Measurements from ENCODE around the gene MPV17.

Gene MPV17

DNA sequence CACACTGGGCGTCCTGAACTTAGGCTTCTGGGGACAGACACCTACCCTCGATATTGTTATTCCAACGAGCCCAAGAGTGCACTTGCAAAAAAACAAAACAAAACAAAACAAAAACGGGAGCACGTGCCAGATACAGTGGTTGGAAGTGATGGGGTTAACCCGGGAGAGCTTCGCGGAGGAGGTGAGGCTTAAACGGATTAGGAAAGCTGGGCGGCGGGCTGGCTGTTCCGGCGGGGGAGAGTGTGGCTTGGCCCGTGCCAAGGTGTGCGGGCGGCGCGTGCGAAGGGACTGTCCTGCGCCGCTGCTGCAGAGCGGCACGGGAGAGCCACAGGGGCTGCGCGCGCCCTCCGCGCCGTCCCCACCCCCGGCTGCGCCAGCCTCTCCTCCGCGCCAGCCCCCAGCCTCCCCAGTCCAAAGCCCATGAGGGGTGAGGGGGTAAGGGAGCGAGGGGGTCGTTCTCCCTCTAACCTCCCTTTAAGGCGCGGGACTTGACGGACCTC, 58.6 kb downstream of the MPV17 start:
- no peak for DNase-seq

DNA sequence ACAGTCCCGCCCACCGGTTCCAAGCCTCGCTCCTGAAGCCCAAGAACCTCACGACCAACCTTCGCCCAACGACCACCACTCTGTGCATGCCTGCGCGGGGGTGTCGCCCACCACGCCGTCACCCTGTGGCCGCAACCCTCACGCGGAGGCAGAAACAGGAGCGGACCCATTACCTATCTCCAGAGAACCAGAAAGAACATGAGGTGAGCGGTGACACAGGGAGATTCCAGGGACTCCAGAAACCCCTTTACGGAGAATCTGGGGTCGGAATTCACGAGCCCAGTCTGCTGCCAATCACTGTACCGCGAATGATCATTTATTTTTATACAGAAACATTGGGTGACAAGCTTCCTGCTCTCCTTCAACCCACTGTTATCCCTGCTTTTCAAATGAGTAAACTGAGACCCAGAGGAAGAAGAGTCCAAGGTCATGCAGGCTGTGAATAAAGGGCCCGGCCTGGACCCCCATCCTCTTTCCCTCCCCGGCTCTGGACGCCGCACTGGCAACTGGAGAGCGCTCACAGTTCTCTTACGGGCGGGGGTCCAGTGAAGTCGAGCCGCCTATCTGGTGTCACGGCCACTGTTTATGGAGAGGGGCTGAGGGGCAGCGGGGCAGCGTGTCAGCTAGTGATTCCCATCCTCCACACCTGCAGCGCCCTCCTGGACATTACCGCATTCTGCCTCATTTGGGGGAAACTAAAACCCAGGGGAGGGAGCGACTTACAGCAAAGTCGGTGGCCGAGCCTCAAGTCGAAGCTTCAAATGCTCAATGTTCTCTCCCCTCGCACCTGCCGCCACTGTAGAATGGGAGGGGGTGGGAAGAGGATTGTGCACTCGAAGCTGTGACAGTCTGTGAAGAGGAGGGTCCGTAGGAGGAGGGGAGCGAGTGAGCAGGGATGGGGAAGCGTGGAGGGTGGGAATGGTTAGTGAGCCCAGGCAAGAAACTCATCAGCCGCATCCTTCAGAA, 59.3 kb downstream of the MPV17 start:
- DNase-seq: no peak

GRCh38 chr2:27262379-27263286, 60.3 kb downstream of the MPV17 start, which contains the start of gene SLC30A3:
Gene SLC30A3 (minus strand): TSS chr2:27263047. CDS start chr2:27262906, 141 bp downstream.
- DNase-seq: peak; percentile 74 to 90 (median 83)

DNA sequence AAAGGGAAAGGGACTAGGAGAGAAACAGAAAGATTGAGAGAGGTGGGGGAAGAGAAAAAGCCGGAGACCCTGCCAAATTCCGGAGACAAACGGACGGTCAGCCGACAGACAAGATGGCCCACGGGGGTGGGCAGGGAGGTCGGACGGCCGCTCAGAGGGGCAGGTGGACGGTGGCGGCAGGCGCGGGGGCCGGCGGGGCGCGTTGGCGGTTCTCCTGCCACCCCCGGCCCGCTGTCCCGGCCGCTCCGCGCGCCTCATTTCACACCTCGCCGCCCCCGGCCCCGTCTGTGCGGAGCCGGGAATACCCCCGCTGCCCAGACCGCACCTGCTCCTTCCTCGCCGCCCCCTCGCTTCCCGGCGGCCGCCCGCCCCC, 61.0 kb downstream of the MPV17 start:
- no peak for DNase-seq

DNA sequence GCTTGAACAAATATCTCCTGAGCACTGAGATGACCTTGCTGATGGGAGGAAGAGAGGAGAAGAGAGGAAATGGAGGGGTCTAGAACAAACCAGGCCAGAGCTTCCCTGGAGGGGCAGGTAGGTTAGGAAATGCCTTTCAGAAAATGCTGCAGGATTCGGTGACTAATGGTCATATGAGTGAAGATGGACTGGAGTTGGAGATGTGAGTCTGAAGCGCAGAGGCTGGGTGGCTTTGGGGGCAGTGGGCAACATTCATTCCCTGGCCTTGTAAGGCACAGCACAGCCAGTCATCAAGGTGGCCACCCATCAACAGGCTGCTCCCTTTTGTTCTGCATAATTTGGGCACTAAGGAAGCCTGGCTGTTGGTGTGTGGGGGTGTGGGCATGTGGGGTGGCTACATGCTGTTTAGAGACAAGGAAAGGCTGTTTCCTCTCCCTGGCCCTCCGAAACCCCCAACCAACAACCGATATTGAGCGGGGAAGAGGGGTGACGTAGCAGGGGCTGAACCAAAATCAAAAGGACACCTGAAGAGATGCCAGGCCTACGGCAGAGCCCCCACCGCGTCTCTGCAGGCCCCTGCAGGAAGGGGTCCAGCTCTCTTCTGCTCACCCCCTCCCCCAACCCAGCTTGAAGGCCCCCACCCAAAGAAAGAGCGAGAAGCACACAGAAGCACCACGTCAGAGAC, 61.5 kb downstream of the MPV17 start:
- DNase-seq: no peak
